ENCODE measurements around the gene HABP2. TPM values are rescaled to one million over a fixed set of nuclear protein-coding genes. Genes with fewer than 3 reads are reported as not detected.
A peak's percentile ranks its signal among the peaks of the same experiment; 100 is the strongest.

HABP2 gene
- total RNA-seq, 4 donors from 2014 or later = under 0.01 to 0.09 TPM; not detected in 2

DNA sequence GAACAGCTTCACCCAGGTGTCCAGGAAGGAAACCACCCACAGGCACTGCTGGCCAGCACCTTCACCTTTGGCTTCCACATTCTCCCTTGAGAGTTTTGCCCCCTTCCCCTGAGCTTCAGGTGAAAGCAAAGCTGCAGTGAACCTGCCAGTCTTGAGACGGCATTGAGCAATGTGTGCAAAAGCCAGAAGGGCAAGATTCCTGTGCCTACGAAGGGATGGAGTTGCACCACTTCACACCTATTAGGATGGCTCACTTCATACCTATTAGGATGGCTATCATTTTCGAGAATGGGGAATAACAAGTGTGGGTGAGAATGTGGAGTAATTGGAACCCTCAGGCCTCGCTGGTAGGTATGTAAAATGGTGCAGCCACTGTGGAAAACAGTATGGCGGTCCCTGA lies 7.2 kb downstream of the HABP2 start:
- Histone ChIP-seq H3K9me3 (no peaks in the 10 kb centered on the region), H3K27me3 (no peaks in the 10 kb centered on the region), H3K4me3 (no peak overlapping the region), H3K36me3 (no peaks in the 10 kb centered on the region), H3K4me1 (peaks cover 3 to 44% (median 23%) of the 10 kb centered on the region in 3 donors), H3K27ac (peak overlapping the region in 1 of 4 donors; percentile 1)
- 64 to 80% methylated on average over 4 to 5 of the region's 5 CpGs for WGBS, 2 donors
- TF ChIP-seq POLR2A (IDR thresholded peaks at IDR 0.05) = no peak
- TF ChIP-seq, protein P1, sequence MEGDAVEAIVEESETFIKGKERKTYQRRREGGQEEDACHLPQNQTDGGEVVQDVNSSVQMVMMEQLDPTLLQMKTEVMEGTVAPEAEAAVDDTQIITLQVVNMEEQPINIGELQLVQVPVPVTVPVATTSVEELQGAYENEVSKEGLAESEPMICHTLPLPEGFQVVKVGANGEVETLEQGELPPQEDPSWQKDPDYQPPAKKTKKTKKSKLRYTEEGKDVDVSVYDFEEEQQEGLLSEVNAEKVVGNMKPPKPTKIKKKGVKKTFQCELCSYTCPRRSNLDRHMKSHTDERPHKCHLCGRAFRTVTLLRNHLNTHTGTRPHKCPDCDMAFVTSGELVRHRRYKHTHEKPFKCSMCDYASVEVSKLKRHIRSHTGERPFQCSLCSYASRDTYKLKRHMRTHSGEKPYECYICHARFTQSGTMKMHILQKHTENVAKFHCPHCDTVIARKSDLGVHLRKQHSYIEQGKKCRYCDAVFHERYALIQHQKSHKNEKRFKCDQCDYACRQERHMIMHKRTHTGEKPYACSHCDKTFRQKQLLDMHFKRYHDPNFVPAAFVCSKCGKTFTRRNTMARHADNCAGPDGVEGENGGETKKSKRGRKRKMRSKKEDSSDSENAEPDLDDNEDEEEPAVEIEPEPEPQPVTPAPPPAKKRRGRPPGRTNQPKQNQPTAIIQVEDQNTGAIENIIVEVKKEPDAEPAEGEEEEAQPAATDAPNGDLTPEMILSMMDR (IDR thresholded peaks at IDR 0.05) = no peak
- no peak for DNase-seq
- intact Hi-C loops (cut with DNase I) = no loop called here

DNA sequence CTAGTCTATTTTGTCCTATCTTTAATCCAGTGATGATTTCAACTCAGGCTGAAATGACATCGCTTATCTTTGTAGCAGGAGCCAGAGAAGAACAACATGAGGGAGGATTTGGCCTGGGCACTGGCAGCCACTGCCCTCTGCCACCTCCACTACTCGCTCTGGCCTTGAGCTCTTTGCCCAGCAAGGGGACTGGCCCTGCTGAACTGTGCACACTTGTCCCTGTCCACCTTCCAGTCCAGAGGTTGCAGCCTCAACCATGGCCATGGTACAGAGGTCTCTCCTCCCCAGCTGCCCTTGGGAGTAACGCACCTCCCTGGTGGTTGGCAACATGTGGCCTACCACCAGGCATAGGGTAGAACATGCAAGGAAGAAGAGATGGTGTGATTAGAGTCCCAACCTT lies 8.4 kb downstream of the HABP2 start:
- Histone ChIP-seq H3K36me3 (no peaks in the 10 kb centered on the region), H3K27ac (peak overlapping the region in 3 of 4 donors; percentile 33 to 65 (median 42)), H3K4me1 (peaks cover 3 to 39% (median 23%) of the 10 kb centered on the region in 3 donors), H3K27me3 (no peaks in the 10 kb centered on the region), H3K9me3 (no peaks in the 10 kb centered on the region), H3K4me3 (no peak overlapping the region)
- WGBS, 2 donors = 84 to 100% methylated on average over 2 of the region's 3 CpGs
- no peak for DNase-seq
- intact Hi-C loops (cut with DNase I) = no loop called here
- TF ChIP-seq, protein P1 (IDR thresholded peaks at IDR 0.05) = no peak
- TF ChIP-seq POLR2A (IDR thresholded peaks at IDR 0.05) = no peak

- Histone ChIP-seq H3K4me3 (no peak overlapping the region), H3K27me3 (no peaks in the 10 kb centered on the region), H3K4me1 (peaks cover 3 to 35% (median 20%) of the 10 kb centered on the region in 3 donors), H3K36me3 (no peaks in the 10 kb centered on the region), H3K9me3 (no peaks in the 10 kb centered on the region), H3K27ac (peak overlapping the region in 3 of 4 donors; percentile 17 to 65 (median 33))
- intact Hi-C loops (cut with DNase I) = no loop called here
- WGBS, 2 donors = 65 to 70% methylated on average over 6 of the region's 6 CpGs
- DNase-seq = no peak
- TF ChIP-seq POLR2A (IDR thresholded peaks at IDR 0.05) = no peak
- TF ChIP-seq, protein P1 (IDR thresholded peaks at IDR 0.05) = no peak
These were observed 9.2 kb downstream of the HABP2 start for GRCh38 chr10:113562069-113562468.

DNA sequence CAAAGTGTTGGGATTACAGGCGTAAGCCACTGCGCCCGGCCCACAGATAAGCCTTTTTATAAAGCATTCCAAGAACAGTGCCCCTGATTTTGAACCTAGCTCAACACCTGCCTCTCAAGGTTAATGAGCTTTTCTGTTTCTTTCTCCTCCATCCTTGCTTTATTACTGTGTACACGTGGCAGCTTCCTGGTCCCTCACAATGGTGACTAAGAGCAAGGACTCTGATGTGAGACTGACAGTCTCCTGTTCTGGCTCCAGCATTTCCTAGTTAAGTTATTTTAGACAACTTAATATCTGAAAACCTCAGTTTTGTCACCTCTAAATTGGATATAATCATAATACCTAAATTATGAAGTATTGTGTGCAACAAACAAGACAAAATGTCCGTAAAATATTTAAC lies 9.9 kb downstream of the HABP2 start:
- no peaks in the 10 kb centered on the region for H3K9me3 ChIP-seq
- H3K4me3 ChIP-seq = no peak overlapping the region
- intact Hi-C loops (cut with DNase I) = no loop called here
- DNase-seq = no peak
- 83 to 92% methylated on average over 5 of the region's 5 CpGs for WGBS, 2 donors
- H3K27me3 ChIP-seq = no peaks in the 10 kb centered on the region
- H3K36me3 ChIP-seq = no peaks in the 10 kb centered on the region
- TF ChIP-seq, protein P1 (IDR thresholded peaks at IDR 0.05) = no peak
- TF ChIP-seq POLR2A (IDR thresholded peaks at IDR 0.05) = no peak
- H3K27ac ChIP-seq = peak overlapping the region in 2 of 4 donors; percentile 17 to 65
- peaks cover 0 to 29% (median 16%) of the 10 kb centered on the region in 3 donors for H3K4me1 ChIP-seq

DNA sequence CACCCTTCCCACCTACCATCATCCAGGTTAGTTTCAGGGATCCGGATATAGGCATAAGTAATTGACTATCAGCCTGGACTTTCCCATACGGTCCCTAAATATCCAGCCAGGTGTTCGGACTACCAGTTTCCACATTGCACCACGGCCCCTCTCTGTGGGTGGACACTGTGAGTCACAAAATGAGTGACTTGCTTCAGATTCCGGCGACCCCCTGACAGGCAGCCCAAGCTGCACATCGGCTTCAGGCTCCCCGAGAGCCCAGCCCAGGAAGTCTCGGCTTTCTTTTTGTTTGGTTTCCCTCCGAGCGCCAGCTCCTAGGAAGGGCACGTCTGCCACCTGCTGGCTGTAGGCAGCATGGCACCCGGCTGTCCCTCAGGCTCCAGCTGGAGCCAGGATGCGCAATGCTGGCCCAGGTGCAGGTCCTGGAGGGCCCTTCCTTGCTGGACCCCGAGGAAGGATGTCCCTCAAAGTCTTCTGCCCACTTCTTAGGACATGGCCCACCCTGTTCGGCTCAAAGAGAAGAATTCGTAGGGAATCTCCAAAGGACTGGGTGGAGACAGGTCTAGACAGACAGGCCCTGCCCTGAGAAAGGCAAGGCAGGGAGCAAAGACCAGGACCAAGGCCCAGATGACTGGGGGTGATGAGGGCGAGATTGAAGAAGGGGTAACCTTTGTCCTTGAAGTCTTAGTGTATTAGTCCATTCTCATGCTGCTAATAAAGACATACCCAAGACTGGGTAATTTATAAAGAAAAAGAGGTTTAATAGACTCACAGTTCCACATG lies 10.6 kb downstream of the HABP2 start:
- H3K36me3 ChIP-seq = no peaks in the 10 kb centered on the region
- peaks cover 0 to 21% (median 8%) of the 10 kb centered on the region in 3 donors for H3K4me1 ChIP-seq
- DNase-seq = no peak
- peak overlapping the region in 2 of 4 donors; percentile 17 to 65 for H3K27ac ChIP-seq
- no peaks in the 10 kb centered on the region for H3K27me3 ChIP-seq
- intact Hi-C loops (cut with DNase I) = no loop called here
- H3K4me3 ChIP-seq = peak overlapping the region; percentile 23 to 63 (median 40)
- TF ChIP-seq, protein P1 (IDR thresholded peaks at IDR 0.05) = peak; percentile 85 to 99 (median 98)
- TF ChIP-seq POLR2A (IDR thresholded peaks at IDR 0.05) = no peak
- WGBS, 2 donors = 5 to 12% methylated on average over 14 to 16 of the region's 18 CpGs
- H3K9me3 ChIP-seq = no peaks in the 10 kb centered on the region
